ENCODE data around the gene ZNF521. TPM values are rescaled to one million over a fixed set of nuclear protein-coding genes. Genes with fewer than 3 reads are reported as not detected.

The ZNF521 gene
- total and polyA plus RNA-seq, 2 of the 13 experiments (the other 11 are each of a cell fraction or from before 2014, with no cell fraction given) = 0.02 TPM; not detected in 1

DNA sequence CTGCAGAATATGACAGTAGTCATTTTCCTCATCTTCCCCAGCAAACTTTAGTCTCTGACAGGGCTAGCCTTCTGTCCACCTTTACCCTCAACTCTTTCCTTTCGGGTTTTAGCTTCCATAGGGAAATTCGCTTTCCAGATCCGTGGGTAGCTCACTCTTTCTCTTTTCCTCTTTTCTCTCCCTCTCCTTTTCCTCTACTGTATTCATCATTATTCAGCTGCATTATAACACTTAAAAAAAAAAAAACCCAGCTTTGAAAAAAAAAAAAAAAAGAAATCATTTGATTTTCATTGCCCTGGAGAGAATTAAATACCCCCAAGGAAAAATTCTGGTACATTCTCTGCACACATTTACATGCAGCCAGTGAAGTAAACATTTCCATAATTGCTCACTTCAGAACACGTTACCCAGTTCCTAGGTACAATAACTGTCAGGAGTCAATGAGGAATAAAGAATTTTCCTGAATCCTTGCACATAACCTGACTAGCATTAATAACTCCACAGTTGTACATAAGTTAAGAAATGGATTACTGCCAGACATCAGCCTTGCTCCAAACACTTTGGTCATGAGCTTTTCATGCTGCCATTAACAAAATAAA lies 63.5 kb downstream of the ZNF521 start:
- H3K9me3 ChIP-seq (ENCODE audit: low read length) = no peaks in the 10 kb centered on the region
- ChIA-PET POLR2A (no interaction called here), CTCF (ENCODE audit: low intra/inter-chr PET ratio, low total read pairs) (no interaction called here)
- no peaks in the 10 kb centered on the region for H3K4me1 ChIP-seq (ENCODE audit: insufficient read depth, low read length)
- WGBS (ENCODE audit: low lambda C conversion rate) = 2% methylated on average over 4 of the region's 4 CpGs
- H3K27me3 ChIP-seq (ENCODE audit: control insufficient read depth in 1 of 2, insufficient read depth in 2 of 2, low read length in 2 of 2) = 0 out of 5 replicates have a peak, but pooled peaks cover 0 to 2% of the 10 kb centered on the region in 2 experiments
- FAIRE-seq (no peak), DNase-seq (ENCODE audit: low spot score) (no peak), ATAC-seq (no peak)
- no peaks in the 10 kb centered on the region for H3K79me2 ChIP-seq (ENCODE audit: insufficient read depth, low read length)
- no peak overlapping the region for H3K4me2 ChIP-seq (ENCODE audit: low read depth, low read length)
- no peaks in the 10 kb centered on the region for H4K20me1 ChIP-seq (ENCODE audit: insufficient read depth, low read length)
- in situ Hi-C loops (cut with HindIII; ENCODE audit: extremely low pct_ligation_motif_present, low pct_unique_long_range_greater_than_20kb) = no loop called here
- no peak overlapping the region for H3K27ac ChIP-seq (ENCODE audit: extremely low read length, insufficient read depth, low read length)
- H3K4me3 ChIP-seq (replicated peaks in 1 of 3; ENCODE audit: insufficient read depth in 1 of 3, low read depth in 2 of 3, low read length in 3 of 3) = no peak overlapping the region
- H3K36me3 ChIP-seq (replicated peaks in 1 of 2; ENCODE audit: control insufficient read depth in 1 of 2, insufficient read depth in 2 of 2, low read length in 2 of 2) = no peaks in the 10 kb centered on the region
- no TSS peak for BruUV-seq (replicated peaks)
- H3K9ac ChIP-seq (ENCODE audit: insufficient read depth, low read depth, low read length) = no peak overlapping the region
- TF ChIP-seq, protein P1, sequence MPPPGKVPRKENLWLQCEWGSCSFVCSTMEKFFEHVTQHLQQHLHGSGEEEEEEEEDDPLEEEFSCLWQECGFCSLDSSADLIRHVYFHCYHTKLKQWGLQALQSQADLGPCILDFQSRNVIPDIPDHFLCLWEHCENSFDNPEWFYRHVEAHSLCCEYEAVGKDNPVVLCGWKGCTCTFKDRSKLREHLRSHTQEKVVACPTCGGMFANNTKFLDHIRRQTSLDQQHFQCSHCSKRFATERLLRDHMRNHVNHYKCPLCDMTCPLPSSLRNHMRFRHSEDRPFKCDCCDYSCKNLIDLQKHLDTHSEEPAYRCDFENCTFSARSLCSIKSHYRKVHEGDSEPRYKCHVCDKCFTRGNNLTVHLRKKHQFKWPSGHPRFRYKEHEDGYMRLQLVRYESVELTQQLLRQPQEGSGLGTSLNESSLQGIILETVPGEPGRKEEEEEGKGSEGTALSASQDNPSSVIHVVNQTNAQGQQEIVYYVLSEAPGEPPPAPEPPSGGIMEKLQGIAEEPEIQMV (CRISPR knock-in tag; IDR thresholded peaks at IDR 0.05; ENCODE audit: low read depth) = no peak
- TF ChIP-seq ZNF260 (CRISPR knock-in tag; IDR thresholded peaks at IDR 0.05; ENCODE audit: borderline replicate concordance, low read depth) (no peak), SMC3 (IDR thresholded peaks at IDR 0.05; ENCODE audit: low read length) (no peak), ZBTB4 (CRISPR knock-in tag; IDR thresholded peaks at IDR 0.05; ENCODE audit: borderline replicate concordance) (no peak), KAT7 (CRISPR knock-in tag; IDR thresholded peaks at IDR 0.05; ENCODE audit: borderline replicate concordance) (no peak)
- intact Hi-C loops (cut with micrococcal nuclease; ENCODE audit: unreplicated experiment) = no loop called here
- H2AFZ ChIP-seq (ENCODE audit: low read length) = no peak overlapping the region
